NCI-H1930 (cell line): ENCODE data around the gene CD46.

Experiments used
- DNase-seq, 2 experiments: peaks; one replicate each; lab custom pipeline; 2025; lab: John Stamatoyannopoulos, UW

The CD46 gene

DNA sequence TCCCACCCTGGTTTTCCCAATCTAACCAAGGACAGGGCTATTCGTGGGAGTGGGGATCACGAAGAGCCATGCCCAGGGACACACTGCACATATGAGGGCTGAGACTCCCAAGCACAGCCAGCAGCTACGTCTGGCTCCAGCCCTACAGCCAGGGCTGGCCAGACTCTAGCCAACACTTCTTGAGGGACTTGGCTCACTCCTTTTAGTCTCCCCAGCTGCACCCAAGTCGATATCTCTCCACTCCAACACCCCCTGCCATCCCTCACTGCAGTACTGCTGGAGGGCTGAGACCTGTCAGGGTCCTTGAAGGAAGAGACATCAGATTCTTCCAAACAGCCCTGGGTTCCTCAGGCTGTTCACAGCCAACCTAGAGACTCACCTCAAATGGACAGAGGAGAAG is 62.6 kb downstream of the CD46 start:
- no peak for DNase-seq

DNA sequence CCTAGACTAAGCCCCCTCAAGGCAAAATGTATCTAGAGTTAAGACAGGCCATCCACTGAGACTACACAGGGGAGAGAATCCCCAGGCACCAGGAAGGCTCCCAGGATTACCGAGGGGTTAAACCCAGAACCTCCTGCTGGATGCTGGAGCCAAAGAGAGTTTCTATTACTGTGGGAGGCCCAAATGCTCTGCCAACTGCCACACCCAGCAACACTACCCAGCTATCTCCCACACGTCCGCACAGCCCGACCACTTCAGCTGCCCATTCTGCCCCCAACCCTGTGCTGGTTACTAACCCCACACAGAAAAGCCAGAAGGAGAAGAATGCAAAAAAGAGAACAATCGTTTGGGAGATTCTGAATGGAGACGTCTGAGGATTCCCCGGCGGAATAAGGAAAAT is 63.6 kb downstream of the CD46 start:
- no peak for DNase-seq

DNA sequence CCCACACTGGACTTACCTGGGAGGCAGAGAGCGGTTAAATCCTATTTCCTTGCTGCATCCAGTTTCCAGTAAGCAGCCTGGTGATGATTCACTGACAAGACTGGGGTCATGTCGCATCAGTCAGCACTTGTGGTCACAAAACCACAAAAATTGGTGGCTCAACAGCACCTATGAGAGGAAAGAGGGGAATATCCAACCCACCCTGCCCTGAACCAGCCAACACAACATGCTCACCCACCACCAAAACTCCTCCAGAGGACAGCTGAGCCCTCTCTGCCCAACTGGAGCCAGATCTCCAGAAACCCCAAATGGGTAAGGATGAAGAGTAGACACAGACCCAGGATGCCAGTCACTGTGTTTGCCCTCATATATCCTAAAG is 64.0 kb downstream of the CD46 start:
- no peak for DNase-seq

DNA sequence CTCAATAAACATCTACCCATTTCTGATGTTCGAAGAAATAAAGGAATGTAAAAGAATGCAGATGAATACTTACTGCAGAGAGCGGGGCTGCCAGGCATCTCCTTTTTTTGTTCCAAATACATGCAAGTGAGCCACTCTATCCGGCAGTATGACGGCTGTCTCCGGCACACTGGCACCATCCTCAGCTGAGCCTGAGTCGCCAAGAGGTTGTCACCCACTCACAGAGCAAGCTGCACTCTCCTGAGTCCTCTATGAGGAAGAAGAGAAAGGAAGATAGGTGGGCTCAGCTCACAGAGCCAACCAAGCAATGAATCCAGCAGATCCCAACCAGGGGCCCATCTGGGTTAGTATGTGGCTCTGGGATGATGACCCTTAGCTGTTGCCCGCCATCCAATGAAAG is 65.3 kb downstream of the CD46 start:
- DNase-seq, result no peak

DNA sequence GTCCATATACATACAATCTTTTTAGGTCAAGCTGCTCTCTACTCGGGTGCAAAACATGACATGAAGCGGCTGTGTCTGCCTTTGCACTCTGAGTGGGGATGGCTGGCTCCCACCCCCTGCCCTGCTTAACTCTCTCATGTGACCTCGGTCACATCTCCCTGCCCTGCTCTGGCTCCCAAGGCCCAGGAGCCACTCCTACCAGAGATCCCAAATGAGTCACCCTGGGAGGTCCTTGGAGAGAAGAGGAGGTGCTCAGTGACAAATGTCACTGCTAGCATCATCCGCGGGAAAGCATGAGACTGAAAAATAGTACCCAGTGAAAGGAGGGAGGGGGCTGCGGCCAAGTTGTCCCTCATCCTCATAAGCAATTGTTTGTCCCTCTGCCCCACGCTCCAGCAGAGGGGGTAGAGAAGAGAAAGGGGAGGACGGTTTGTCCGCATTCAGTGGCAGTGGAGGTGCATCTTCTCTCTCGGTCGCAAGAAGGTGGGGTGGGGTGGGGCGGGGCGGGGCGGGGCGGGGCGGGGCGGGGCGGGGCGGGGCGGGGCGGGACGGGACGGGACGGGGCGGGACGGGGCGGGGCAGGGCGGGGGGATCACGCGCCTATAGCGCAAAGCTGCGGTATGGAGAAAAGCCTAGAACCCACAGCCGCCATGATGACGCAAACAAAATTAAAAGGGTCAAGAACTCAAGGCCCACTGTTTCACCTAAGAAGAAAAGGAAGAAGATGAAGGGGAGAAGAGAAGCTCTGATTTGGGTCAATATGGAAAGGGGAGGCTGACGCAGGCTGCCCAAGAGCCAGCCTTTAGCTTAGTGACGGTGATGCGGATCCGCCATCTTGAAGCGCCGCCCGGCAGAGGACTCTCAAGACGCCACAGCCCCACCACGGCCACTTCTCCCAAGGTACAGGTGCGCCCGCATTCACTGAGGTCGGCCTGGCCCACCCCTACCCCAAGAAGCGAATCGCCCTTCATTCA is 66.2 kb downstream of the CD46 start:
- DNase-seq, result no peak

DNA sequence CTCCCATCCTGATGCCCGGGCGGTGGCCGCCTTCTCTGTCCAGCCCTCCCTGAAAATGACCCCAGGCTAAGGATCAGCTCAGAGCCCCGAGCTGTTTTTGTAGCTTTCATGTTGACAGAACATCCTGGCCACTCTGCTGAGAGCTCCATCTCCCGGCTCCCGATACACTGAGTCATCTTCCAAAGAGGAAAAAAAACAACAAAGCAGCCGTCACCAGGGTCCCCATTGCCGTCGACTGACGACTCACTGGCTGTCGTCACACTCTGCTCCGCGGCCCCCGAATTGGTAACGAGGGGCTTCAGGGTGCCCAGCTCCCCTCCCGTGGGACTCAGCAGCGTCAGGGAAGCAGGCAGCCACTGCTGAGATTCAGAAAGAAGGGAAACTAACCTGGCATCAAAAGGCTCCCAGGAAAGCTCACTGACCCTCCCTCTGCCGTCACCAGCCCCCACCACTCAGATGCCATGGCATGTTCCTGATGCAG is 67.2 kb downstream of the CD46 start:
- no peak for DNase-seq

DNA sequence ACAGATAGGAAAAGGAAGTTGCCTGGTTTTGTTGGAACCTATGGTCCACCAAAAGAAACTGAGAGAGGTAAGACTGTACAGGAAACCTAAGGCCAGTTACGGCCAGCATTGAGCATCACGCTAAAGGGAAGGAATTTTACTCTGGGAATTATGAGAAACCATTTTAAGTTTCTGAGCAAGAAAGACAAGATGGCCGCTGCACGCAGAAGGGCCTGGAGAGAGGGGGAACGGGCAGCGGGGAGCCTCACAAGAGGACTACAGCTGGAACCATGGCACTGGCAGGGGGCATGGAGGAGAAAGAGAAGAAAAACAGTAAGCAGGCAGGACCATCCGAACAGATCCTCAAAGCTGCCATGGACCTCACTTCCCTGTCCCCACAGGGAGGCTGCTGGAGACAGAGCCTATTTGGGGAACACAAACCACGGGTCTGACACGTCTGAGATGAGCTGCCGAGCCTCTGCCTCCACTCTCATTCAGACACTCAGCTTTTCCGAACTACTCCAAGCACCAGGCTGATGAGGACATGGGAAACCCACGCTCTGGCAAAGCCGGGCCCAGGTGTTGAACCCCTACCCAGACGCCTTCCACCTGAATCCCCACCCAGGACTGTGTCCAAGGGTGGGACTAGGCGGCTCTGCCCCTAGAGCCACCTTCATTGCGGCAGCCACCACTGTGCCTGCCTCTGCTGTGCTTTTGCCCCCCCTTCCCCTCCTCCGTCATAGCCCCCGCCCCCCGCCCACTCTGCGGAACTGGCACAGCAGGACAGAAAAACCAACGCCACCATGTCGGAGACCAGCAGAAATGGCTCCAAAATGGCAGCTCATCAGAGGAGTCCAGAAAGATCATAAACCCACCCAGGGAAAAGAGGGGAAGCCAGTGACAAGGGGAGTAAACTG is 69.0 kb downstream of the CD46 start:
- no peak for DNase-seq

DNA sequence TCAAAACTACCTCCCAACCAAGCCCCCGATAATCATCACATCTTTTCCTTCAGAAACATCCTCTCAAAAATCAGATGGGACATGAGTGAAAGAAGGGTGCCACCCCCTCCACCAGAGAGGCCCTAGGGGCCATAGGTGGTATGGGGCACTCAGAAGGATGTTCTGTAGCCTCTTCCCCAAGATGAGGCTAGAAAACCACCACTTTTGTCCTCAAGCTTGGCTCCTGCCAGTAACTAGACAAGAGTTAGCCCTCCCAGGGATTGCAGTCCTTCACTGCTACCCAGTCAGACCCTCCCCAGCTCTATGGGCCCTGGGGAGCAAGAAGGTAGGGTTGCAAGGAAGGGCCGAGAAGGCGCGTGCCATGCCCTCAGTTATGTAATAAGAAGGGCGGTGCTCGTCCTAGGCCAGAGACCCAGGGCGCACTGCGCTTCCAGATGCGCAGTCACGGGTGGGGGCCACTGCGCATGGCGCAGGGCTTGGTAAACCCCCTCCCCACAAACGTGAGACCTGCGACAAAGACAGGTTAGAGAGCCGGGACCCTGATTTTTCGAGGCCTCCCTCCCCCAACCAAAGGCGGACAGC is 69.7 kb downstream of the CD46 start:
- DNase-seq, result no peak

DNA sequence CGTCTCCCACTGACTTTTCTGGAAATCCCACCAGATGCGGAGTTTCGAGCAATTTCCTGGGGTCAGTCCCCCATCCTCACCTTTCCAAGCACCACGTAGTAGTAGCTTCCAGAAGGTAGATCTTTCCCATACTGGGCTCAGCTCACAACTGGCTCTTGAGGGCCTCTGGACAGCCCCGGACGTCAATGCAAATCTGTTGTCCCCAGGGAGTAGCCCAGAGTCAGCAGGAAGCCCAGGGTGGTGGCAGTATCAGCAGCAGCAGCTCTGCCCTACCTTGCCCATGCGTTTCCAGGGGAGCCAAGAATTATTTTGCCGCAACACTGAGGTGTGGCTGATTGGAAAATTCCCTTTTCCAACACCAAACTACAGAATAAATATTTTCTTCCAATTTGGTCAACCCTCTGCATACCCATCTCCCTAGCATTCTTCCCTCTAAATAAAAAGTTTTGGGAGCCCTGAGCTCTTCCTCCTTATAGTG is 70.3 kb downstream of the CD46 start:
- no peak for DNase-seq

DNA sequence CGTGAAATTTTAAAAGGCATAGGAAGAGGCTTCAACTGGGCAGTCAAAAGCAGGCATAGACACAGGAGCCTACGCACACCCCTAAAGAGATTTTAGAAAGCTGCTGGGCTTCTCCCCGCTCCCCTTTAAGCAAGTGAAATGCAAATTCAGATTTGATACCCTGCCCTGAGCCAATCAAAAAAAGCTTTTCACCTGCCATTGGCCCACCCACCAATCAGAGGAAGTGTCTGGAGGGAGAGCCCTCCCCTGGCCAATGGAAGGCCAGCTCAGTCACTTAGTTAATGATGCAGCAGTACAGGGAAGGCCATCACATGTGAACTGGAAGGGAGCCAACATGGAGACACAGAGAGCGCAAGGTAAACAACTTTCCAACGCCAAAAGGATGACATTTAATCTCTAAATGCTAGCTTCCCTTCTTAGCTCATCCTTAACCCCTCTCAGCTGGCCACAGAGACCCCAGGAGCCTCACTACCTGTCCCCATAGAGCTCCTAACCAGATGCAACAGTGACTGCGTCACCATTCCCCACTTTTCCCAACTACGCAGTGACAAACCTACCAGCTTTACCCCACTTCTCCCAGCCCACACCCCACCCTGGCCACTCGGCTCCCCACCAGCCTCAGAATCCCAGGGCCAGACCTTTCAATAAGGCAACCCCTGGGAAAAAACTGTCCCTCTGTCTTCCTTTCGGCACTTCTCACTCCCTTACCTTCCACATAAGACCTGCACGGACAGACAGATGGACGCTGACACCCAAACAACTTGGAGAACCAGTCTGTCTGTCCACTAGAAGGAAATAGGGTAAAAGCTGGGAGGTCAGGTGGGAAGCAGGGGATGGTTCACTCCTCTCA is 71.0 kb downstream of the CD46 start:
- no peak for DNase-seq

DNA sequence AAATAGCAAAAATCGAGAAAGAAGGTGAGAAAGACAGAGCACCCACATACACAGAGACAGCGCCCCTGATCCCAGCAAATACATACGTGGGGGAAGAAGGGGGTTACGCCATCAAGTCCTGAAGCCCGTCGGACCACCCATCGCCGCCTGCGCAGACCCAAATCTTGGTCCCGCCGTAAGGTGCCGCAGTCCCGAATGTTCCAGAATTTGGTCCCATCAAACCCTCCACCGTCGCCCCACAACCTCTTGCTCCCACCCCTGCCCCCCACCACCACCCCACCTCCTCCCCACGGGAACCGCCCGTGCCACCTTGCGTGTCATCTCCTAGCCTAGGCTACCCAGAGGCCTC is 71.7 kb downstream of the CD46 start:
- DNase-seq, result no peak

DNA sequence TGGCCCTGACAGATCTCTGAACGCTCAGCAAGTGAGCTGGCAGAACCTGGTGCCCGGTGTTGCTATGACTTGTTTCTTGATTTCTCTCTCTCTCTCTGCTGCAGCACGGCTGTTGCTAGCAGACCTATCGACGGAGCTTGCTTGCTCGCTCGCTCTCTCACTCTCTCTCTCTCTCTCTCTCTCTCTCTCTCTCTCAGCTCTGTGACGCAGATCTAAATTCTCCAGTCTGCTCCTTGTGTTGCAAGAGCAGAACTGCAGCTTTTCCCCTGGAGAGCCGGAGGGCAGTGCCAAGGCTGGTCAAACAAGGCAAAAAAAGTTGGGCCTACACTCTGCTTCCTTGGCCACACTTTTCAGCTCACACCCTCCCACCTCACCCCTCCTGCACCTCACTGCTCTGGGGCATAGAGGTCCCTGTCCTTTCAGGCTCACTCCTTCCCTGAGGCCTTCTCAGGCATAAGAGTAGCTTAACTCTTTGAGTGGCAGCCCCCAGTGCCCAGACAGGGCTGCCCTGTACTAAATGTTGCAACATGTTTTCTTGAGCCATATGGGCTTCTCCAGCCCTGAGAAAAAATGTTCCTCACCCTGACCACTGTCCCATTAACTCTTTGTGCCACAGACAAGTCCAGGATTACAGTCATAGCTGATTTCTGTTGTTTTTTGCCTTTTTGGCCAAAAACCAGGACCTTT is 72.2 kb downstream of the CD46 start:
- DNase-seq, result no peak

DNA sequence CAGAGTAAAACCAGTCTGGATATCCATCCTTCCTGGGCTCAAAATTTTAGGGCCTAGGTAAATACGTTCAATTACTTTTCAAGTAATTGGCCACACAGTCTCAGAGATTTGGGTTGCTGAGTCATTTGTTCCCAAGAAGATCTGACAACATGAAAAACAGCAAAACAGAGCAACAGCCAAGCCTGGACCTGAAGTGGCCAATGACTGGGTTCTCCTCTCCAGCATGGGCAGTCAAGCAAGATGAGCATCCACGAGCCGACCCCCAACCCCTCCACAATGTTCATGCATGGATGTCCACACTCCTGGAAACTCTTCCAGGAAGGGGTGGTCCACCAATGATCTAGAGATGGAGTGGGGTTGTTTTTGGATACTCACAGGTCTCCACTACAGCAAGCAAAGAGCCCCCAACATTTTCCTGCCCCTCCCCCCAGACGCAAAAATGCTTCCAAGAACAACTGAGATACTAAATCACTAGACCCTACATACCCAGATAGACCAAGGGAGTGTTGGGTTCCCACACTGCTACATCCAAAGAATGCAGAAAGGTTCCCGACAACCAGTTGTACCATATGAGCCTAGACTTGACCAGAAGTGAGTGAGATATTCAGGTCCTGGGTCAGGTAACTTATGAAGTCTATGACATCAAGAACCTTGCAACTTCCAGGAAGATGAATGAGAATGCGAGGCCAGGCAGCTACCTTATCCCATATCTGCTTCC is 73.0 kb downstream of the CD46 start:
- no peak for DNase-seq

DNA sequence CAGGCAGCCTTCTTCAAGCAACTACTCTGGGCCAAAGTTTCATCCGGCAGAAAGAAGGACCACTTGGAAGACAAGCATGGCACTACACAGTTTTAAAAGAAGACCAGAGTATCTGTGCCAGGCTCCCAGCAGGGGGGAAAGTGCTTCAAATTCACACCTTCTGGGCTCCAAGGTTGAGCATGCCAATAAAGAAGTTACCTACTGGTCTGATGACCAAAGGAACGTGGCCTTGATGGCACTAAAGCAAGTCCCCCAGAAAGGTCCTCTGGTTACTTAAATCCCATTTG is 73.5 kb downstream of the CD46 start:
- DNase-seq, result no peak

DNA sequence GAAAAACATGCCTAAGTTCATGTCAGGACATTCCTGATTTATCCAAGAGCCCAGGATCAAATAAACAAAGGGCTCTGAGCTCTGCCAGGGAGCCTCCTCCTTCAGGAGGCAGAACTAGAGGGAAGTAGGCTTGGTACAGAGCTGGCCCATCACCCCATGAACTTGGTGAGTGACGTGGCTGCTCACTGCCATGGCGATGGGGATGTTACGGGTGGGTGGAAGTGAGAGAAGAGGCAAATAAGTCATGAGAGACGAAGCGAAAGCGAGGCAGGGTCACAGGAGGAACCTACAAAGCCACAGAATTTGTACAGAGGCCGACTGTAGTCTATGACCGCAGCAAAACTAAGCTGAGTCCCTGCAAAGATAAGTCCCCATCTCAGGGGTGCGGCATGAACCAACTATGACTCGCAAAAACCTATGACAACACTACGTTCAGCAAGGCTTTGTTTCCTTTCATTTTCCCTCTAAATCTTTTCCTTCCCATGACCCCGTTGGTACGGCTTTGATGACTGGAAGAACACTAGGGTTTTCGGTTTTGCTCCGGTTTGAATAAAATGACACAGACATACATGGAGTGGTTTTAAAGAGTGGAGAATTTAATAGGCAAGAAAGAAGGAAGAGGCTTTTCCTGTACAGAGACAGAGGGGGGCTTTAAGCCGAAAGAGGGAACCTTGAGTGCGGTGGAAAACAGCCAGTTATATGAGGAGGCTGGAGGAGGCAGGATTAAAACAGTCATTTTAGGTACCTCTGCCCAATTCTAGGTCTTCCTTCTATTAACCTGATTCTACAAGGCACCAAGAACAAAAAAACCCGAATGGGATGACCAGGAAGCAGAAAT is 74.1 kb downstream of the CD46 start:
- DNase-seq, result no peak

DNA sequence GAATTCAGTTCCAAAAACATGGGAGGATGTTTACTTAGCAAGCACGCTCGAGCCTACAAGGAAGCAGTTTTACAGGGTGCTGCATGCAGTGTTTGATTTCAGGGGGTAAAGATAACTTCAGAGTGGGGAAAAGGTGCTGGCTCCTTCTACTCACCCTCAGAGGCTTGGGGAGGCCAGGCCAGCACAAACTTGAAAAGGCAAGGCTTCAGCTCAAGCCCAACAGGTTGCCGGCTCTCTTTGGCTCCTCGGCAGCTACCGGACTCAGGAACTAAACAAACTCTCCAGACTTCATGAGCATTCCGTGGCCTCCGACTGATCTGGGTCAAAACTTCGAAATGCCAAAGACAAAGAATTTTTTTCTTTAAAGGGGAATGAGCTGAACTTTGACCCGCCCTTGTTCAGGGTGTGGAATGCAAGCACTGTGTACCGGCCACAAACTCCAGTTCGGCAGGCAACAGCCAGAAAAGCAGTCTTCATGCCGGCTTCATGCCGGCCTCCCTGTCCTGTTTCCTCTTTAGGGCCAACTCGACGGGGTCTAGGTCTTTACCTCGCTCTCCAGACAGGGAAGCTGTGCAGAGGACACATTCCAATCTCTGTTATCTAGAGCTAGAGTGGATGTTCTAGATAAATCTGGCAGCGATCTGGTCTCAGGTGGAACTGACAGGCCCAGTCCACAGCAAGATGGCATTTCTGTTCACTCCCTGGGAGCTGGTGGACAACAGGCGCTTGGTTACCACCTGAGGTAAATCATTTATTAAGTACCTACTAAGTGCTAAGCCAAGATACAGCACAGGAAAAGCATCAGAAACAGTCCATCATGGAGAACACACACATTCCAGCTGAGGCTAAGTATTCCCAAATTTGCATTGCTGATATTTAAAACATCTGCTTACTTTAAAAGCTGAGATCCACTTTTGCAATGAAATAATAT is 75.0 kb downstream of the CD46 start:
- DNase-seq, result no peak

DNA sequence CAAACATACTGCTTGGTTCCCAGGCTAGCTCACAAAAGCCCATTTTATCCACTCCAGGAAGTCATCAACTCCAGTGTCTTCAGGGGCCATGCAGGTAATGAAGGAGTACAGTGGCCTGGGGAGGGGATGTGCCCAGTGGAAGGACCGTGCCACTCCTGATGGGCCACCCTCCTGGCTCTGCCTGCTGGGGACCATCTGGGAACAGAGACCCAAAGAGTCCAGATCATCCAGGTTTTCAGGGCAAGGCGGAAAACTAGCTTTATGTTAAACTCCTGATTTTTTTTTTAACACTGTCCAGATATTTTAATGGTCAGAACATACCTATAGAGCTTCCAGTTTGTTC is 75.6 kb downstream of the CD46 start:
- DNase-seq, result no peak

DNA sequence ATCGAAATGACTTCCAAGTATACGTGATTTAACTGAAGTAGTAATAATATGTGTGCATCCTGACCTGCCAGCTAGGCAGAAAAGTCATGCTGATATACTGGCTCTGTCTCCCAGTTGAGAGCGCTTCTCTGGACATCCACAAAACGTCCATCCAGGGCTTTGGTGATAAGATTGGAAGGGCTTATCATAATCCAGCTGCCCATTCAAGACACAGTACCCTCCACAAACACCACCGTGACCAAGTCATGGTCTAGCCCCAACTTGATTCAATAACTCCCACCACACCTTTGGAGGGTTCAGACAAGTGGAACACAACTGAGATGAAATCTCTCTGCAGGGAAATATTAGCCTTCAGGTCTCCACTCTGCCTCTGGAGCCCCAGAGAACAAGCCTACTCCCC is 76.2 kb downstream of the CD46 start:
- DNase-seq, result no peak
